Right cardiac atrium (tissue), 5 donors: ENCODE data around the gene CTCFL. TPM values are rescaled to one million over a fixed set of nuclear protein-coding genes. Genes with fewer than 3 reads are reported as not detected.
"Not testable (repeated sequence)": the region's sequence is repeated elsewhere in the genome, so short reads cannot be mapped to it uniquely, and the experiment has no call there.

ENCODE experiments used
- ATAC-seq, 2 donors: fragments of 200-7000 bp; cut with Tn5 transposase; one replicate each; pipeline versions ENCODE4 v1.8.0 to v1.9.1; 2020; ENCODE audit warnings: moderate library complexity in 2 of 2, mild to moderate bottlenecking in 1 of 2
- DNase-seq, 3 donors: peaks; one replicate each; pipeline ENCODE4 v3.0.0-alpha.2; 2020
- H3K27ac ChIP-seq: one replicate; pipeline ENCODE4 v1.5.1; 2013; ENCODE audit warnings: mild to moderate bottlenecking, low read length, control low read depth, moderate library complexity
- H3K27me3 ChIP-seq: one replicate; pipeline ENCODE4 v1.6.1; 2013; ENCODE audit not compliant: control insufficient read depth, insufficient read depth
- H3K4me1 ChIP-seq: one replicate; pipeline ENCODE4 v1.6.1; 2013; ENCODE audit warnings: low read length; ENCODE audit not compliant: control insufficient read depth, insufficient read depth
- H3K4me3 ChIP-seq: one replicate; pipeline ENCODE4 v1.5.1; 2013; ENCODE audit warnings: low read length, control low read depth
- H3K9me3 ChIP-seq: one replicate; pipeline ENCODE4 v1.6.1; 2013; ENCODE audit warnings: low read length; ENCODE audit not compliant: control insufficient read depth
- WGBS: extraction: QIAGEN DNeasy Blood & Tissue Kit; methylation state at CpG from one replicate; pipeline ENCODE4 v1.1.7; 2013; 5-methylcytosine and 5-hydroxymethylcytosine counted together
- intact Hi-C, 4 donors: fragments of 100-400 bp; cut with DNase I; formaldehyde crosslinking; loops; one replicate each; pipeline versions ENCODE4 v1.11.0 to v1.14.0; 2022 to 2023
- polyA plus RNA-seq: library from polyadenylated mRNA; stranded (reverse); fragments of 200-250 nt; gene quantifications from one replicate; pipeline ENCODE4 v1.2.3, GENCODE V29; 2013
- total RNA-seq, 4 donors: library from RNA; stranded (reverse); fragmentation: NEBNext Ultra II Directional; extraction: Animal tissue kit (Norgen Biotek cat#: 25700); gene quantifications; one replicate each; pipeline ENCODE4 v1.2.1, GENCODE V29; 2021
- donor health status: healthy with polysubstance abuse.
- donor health status: DM: no; HTN: yes; CAD: no.
- donor health status: DM: no; HTN: no; CAD: no.
- donor health status: DM: no; HTN: yes; CAD: no; lungs with severe emphysema.
- donor health status: DM: yes; HTN: yes; CAD: no.

CTCFL gene
- total and polyA plus RNA-seq, 5 donors, result not detected

GRCh38 chr20:57488277-57488676, 36.7 kb downstream of the CTCFL start:
- H3K27me3 ChIP-seq, H3K27ac ChIP-seq, DNase-seq, ATAC-seq, H3K9me3 ChIP-seq, intact Hi-C loops, H3K4me3 ChIP-seq, H3K4me1 ChIP-seq: not testable (repeated sequence)
- WGBS, result 92% methylated on average over 5 of the region's 5 CpGs

GRCh38 chr20:57485770-57486169, 39.2 kb downstream of the CTCFL start:
- Histone ChIP-seq H3K27me3 (no peaks in the 10 kb centered on the region), H3K4me1 (no peaks in the 10 kb centered on the region), H3K4me3 (no peak overlapping the region), H3K9me3 (no peaks in the 10 kb centered on the region), H3K27ac (no peak overlapping the region)
- DNase-seq (no peak), ATAC-seq (no peak)
- intact Hi-C loops, result no loop called here
- WGBS, result 86% methylated on average over 1 of the region's 1 CpG

GRCh38 chr20:57484772-57485171, 40.2 kb downstream of the CTCFL start:
- H3K9me3 ChIP-seq, result no peaks in the 10 kb centered on the region
- no peak overlapping the region for H3K4me3 ChIP-seq
- H3K27ac ChIP-seq, result no peak overlapping the region
- H3K4me1 ChIP-seq, result no peaks in the 10 kb centered on the region
- DNase-seq (no peak), ATAC-seq (no peak)
- WGBS, result 79% methylated on average over 8 of the region's 8 CpGs
- H3K27me3 ChIP-seq, result no peaks in the 10 kb centered on the region
- intact Hi-C loops, result loop anchor here in 1 of 4 donors (5.0 kb wide), 1 partner anchor 97 kb away; no protein-coding TSS in a partner anchor

- H3K4me3 ChIP-seq, result no peak overlapping the region
- H3K27me3 ChIP-seq, result no peaks in the 10 kb centered on the region
- DNase-seq (no peak), ATAC-seq (no peak)
- intact Hi-C loops, result loop anchor here in 1 of 4 donors (5.0 kb wide), 1 partner anchor 96 kb away; no protein-coding TSS in a partner anchor
- H3K27ac ChIP-seq, result no peak overlapping the region
- no peaks in the 10 kb centered on the region for H3K9me3 ChIP-seq
- H3K4me1 ChIP-seq, result no peaks in the 10 kb centered on the region
- 89% methylated on average over 19 of the region's 19 CpGs for WGBS
Observed at GRCh38 chr20:57483287-57484050, 41.5 kb downstream of the CTCFL start.

- 79% methylated on average over 6 of the region's 6 CpGs for WGBS
- DNase-seq (no peak), ATAC-seq (no peak)
- no peak overlapping the region for H3K4me3 ChIP-seq
- no peak overlapping the region for H3K27ac ChIP-seq
- no peaks in the 10 kb centered on the region for H3K4me1 ChIP-seq
- intact Hi-C loops, result loop anchor here in 1 of 4 donors (5.0 kb wide), 1 partner anchor 95 kb away; no protein-coding TSS in a partner anchor
- no peaks in the 10 kb centered on the region for H3K9me3 ChIP-seq
- no peaks in the 10 kb centered on the region for H3K27me3 ChIP-seq
Observed at GRCh38 chr20:57482796-57483195, 42.1 kb downstream of the CTCFL start.

GRCh38 chr20:57482148-57482547, 42.8 kb downstream of the CTCFL start:
- ATAC-seq (no peak), DNase-seq (no peak)
- intact Hi-C loops, result loop anchor here in 1 of 4 donors (5.0 kb wide), 1 partner anchor 95 kb away; no protein-coding TSS in a partner anchor

GRCh38 chr20:57481281-57481711, 43.6 kb downstream of the CTCFL start:
- H3K4me3 ChIP-seq, result no peak overlapping the region
- 52% methylated on average over 9 of the region's 9 CpGs for WGBS

More at GRCh38 chr20:57482148-57482547, 42.8 kb downstream of the CTCFL start:
- Histone ChIP-seq H3K27me3 (no peaks in the 10 kb centered on the region), H3K27ac (no peak overlapping the region), H3K4me1 (no peaks in the 10 kb centered on the region), H3K4me3 (no peak overlapping the region), H3K9me3 (no peaks in the 10 kb centered on the region)
- 72% methylated on average over 11 of the region's 11 CpGs for WGBS

GRCh38 chr20:57480444-57481160, 44.3 kb downstream of the CTCFL start:
- intact Hi-C loops, result loop anchor here in 1 of 4 donors (5.0 kb wide), 1 partner anchor 93 kb away; no protein-coding TSS in a partner anchor
- Histone ChIP-seq H3K4me1 (no peaks in the 10 kb centered on the region), H3K4me3 (no peak overlapping the region), H3K27me3 (no peaks in the 10 kb centered on the region), H3K9me3 (no peaks in the 10 kb centered on the region), H3K27ac (no peak overlapping the region)
- ATAC-seq (peak; percentile 30 to 53), DNase-seq (no peak)
- WGBS, result 48% methylated on average over 17 of the region's 17 CpGs

More at GRCh38 chr20:57481281-57481711, 43.6 kb downstream of the CTCFL start:
- ATAC-seq (peak; percentile 32 to 47), DNase-seq (no peak)
- no peaks in the 10 kb centered on the region for H3K9me3 ChIP-seq
- H3K4me1 ChIP-seq, result no peaks in the 10 kb centered on the region
- no peak overlapping the region for H3K27ac ChIP-seq
- intact Hi-C loops, result loop anchor here in 1 of 4 donors (5.0 kb wide), 1 partner anchor 94 kb away; no protein-coding TSS in a partner anchor
- no peaks in the 10 kb centered on the region for H3K27me3 ChIP-seq

- no peak overlapping the region for H3K27ac ChIP-seq
- WGBS, result 92% methylated on average over 3 of the region's 3 CpGs
- no peaks in the 10 kb centered on the region for H3K27me3 ChIP-seq
- no peak overlapping the region for H3K4me3 ChIP-seq
- peaks cover under 1% of the 10 kb centered on the region for H3K4me1 ChIP-seq
- ATAC-seq, result no peak
- intact Hi-C loops, result no loop called here
- no peak for DNase-seq
- H3K9me3 ChIP-seq, result no peaks in the 10 kb centered on the region
Observed at GRCh38 chr20:57479196-57479595, 45.7 kb downstream of the CTCFL start.

GRCh38 chr20:57478176-57478575, 46.8 kb downstream of the CTCFL start:
- Histone ChIP-seq H3K27me3 (no peaks in the 10 kb centered on the region), H3K27ac (no peak overlapping the region), H3K9me3 (no peaks in the 10 kb centered on the region), H3K4me3 (no peak overlapping the region), H3K4me1 (peaks cover 2% of the 10 kb centered on the region)
- ATAC-seq (no peak), DNase-seq (no peak)
- intact Hi-C loops, result no loop called here
- 63% methylated on average over 9 of the region's 9 CpGs for WGBS
